Measurements from ENCODE around the gene GPR31.

GPR31 gene

GRCh38 chr6:167107787-167108186, 50.0 kb downstream of the GPR31 start:
- H3K27ac ChIP-seq: no peak overlapping the region
- no peak for TF ChIP-seq CTCF (conservative IDR thresholded peaks at IDR 0.05)

- no peak overlapping the region for H3K27ac ChIP-seq
- no peak for TF ChIP-seq CTCF (conservative IDR thresholded peaks at IDR 0.05)
Measured at GRCh38 chr6:167106406-167106805, 51.4 kb downstream of the GPR31 start.

Data from VCaP (cell line).